Gastroesophageal sphincter (tissue), 3 donors: Measurements from ENCODE around the gene IL1F10.

ENCODE experiments used
- EP300 ChIP-seq: sonication (generic); formaldehyde crosslinking; IDR thresholded peaks from one replicate; pipeline ENCODE4 v1.6.1; 2017; ENCODE audit warnings: antibody characterized with exemption, mild to moderate bottlenecking
- POLR2A ChIP-seq, 2 donors: fragments of 450-650 bp; IDR thresholded peaks; one replicate each; pipeline ENCODE4 v1.6.1; 2017; ENCODE audit warnings: antibody characterized with exemption in 2 of 2, mild to moderate bottlenecking in 2 of 2, moderate library complexity in 1 of 2
- TF ChIP-seq, protein P1 (sequence below), 4 experiments: fragments of 200-600 bp in 2 of 4; fragments of 450-650 bp in 2 of 4; sonication (generic) in 1 of 4; IDR thresholded peaks; one replicate each; pipeline ENCODE4 v1.5.1; 2017 to 2019; ENCODE audit warnings: antibody characterized with exemption in 4 of 4, mild to moderate bottlenecking in 2 of 4, moderate library complexity in 2 of 4

- TF ChIP-seq EP300 (no peak), POLR2A (IDR thresholded peaks at IDR 0.05) (no peak)
- TF ChIP-seq, protein P1, sequence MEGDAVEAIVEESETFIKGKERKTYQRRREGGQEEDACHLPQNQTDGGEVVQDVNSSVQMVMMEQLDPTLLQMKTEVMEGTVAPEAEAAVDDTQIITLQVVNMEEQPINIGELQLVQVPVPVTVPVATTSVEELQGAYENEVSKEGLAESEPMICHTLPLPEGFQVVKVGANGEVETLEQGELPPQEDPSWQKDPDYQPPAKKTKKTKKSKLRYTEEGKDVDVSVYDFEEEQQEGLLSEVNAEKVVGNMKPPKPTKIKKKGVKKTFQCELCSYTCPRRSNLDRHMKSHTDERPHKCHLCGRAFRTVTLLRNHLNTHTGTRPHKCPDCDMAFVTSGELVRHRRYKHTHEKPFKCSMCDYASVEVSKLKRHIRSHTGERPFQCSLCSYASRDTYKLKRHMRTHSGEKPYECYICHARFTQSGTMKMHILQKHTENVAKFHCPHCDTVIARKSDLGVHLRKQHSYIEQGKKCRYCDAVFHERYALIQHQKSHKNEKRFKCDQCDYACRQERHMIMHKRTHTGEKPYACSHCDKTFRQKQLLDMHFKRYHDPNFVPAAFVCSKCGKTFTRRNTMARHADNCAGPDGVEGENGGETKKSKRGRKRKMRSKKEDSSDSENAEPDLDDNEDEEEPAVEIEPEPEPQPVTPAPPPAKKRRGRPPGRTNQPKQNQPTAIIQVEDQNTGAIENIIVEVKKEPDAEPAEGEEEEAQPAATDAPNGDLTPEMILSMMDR (IDR thresholded peaks at IDR 0.05), result no peak
Measured at GRCh38 chr2:113112871-113113270, 45.1 kb downstream of the IL1F10 start.
